HG03520 (cell line): ENCODE data around the gene PLAAT4.
"Not testable (repeated sequence)": the region's sequence is repeated elsewhere in the genome, so short reads cannot be mapped to it uniquely, and the experiment has no call there.

Experiments
- ATAC-seq: cut with Tn5 transposase; IDR thresholded peaks from one replicate; pipeline ENCODE4 v1.9.1; 2021; ENCODE audit warnings: mild to moderate bottlenecking, moderate library complexity; ENCODE audit not compliant: unreplicated experiment

Gene PLAAT4

GRCh38 chr11:63537293-63538101 is 889 bp downstream of the PLAAT4 start:
- no peak for ATAC-seq

DNA sequence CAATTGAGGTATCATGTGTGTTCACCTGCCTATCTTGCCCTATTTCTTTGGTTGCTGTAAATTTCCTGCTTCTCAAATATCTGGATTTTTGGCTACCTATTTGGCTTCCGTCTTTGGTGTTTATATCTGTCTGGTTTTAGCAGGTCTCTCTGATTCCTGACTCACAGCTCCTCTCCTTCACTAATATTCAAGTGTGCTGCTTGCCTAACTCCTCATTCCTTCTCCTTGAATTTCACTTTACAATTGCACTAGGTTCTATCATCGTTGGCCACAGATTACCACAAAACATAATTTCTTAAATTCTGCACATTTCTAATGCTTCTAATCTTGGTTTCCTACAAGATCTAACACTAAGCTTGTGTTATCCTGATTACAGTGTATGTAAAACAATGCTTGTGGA is 5.9 kb downstream of the PLAAT4 start:
- not testable (repeated sequence) for ATAC-seq

DNA sequence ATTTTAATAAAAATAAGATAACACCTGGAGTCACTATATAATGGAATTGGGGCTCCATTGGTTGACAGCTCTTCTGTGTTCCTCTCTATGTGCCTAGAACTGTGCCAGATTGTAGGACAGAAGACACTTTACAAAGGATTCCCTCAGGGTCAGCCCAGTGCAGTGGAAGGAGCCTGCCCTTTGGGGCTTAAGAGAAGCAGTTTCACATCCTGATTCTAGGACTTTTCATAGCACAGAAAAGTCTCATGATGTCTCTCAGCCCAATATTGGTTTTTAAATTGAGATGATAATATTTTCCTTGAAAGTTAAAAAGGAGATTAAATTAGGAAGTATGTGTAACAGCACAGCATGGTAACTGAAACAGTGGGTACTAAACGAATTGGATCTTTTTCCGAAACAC is 7.1 kb downstream of the PLAAT4 start:
- no peak for ATAC-seq

DNA sequence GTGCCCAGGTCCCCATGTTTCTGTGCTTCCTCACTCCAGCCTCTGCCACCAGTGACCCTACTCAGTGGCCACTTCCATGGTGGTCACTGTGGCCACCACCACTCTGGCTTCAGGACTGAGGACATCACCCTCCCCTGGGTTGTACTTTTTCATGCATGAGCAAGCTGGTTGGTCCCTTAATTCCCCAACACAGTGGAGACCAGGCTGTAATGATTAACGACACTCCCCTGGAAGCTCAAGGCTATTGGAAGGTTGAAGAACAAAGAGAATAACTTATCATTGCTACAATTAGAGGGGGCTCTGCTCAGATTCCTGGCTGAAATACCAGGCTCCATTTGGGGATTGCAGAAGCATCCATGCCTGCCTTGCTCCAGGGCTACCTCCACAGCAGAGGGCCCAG is 10.5 kb downstream of the PLAAT4 start:
- ATAC-seq = no peak

- no peak for ATAC-seq
Observed at GRCh38 chr11:63548178-63548577, 11.6 kb downstream of the PLAAT4 start.

DNA sequence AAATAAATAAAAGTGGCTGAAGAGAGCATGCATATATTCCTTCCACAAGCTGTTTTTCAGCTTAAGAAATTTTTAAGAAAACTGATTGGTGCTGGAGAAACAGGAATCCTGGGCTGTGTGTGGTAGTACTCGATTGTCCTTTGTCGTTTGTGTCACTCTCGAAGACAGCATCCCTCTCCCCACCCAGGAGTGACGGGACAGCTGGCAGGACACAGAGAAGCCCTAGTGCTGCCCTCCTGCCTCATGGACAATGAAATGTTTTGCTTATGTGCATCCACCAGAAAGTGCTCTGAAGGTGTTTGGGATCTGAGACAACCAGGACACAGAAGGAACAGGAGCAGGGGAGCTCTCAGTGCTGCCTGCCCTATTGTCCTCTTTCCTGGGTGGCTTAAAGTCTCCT is 12.8 kb downstream of the PLAAT4 start:
- ATAC-seq = no peak

DNA sequence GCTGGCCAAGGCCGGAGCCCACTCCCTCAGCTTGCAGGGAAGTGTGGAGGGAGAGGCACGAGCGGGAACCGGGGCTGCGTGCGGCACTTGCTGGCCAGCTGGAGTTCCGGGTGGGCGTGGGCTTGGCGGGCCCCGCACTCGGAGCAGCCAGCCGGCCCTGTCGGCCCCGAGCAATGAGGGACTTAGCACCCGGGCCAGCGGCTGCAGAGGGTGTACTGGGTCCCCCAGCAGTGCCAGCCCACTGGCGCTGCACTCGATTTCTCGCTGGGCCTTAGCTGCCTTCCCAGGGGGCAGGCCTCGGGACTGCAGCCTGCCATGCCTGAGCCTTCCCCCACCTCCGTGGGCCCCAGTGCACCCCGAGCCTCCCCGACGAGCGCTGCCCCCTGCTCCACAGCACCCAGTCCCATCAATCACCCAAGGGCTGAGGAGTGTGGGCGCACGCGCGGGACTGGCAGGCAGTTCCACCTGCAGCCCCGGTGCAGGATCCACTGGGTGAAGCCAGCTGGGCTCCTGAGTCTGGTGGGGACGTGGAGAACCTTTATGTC is 13.6 kb downstream of the PLAAT4 start:
- not testable (repeated sequence) for ATAC-seq

DNA sequence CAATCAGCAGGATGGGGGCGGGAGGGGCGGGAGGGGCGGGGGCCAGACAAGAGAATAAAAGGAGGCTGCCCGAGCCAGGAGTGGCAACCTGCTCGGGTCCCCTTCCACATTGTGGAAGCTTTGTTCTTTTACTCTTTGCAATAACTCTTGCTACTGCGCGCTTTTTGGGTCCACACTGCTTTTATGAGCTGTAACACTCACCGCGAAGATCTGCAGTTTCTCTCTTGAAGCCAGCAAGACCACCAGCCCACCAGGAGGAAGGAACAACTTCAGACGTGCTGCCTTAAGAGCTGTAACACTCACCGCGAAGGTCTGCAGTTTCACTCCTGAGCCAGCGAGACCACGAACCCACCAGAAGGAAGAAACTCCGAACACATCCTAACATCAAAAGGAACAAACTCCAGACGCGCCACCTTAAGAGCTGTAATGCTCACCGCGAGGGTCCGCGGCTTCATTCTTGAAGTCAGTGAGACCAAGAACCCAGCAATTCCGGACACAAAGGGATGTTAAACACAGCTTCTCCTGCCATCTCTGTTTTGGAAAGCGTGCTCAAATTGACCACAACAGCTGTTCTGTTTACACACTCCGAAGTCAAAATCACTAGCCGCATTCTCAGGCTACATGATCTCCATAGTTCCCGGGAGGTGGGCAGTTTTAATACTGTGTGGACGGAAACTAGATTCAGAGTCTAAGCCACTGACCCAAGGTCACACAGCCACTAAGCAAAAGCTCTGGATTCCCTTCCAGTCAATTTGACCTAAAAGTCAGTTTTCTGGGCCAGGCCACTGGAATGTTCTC is 14.7 kb downstream of the PLAAT4 start:
- no peak for ATAC-seq

DNA sequence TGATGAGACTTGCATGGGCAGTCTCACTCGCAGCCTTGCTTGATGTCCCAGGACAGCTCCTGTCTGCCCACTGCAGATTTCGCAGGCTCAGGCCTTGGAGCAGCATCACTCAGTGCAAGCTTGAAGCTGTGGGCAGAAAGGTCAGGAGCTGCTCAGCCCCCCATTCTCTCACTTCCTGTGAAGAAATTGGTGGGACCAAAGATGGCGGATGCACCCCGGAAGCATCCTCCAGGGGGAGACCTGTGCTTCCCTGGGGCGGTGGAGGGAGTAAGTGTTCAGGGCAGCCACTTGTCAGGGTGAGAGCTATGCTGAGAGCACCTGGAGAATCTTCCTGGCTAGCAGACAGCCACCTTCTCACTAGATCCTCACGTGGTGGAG is 15.3 kb downstream of the PLAAT4 start:
- no peak for ATAC-seq

DNA sequence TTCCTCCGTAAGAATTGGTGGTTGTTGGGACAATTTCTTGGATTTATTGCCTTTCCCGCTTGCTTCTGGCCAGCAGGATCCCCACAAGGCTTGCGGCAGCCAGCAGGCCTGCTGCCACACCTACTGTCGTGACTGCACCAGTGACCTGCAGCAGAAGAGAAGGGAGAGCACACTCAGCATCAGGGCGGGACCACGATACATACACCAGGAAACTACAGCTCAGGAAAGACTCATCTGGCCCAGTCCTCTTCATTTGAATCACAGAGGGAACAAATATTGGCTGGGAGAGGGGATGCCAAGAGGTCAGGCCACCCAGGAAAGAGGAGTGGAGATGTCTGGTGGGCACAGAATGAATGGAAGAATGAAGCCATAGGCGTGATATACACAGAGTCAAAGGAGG is 16.3 kb downstream of the PLAAT4 start:
- ATAC-seq = no peak

DNA sequence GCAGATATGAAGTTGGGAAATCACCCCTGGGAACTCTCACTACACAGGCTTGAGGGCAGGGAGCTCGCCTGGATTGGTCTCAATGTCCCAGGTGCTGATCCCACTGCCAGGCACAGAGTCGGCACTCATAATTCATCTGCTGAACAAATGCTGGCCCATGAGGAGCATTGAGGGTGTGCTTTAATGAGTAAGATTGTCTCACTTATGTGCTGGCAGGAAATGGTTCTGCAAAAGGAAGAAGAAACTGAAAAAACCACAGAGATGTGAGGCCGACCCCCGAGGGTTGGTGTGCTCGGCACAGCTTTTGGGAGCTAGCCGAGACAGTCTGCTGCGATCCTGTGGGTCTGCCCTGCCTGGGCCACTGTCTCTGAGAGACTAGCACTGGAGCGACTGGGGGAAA is 17.2 kb downstream of the PLAAT4 start:
- peak; percentile 67 for ATAC-seq

DNA sequence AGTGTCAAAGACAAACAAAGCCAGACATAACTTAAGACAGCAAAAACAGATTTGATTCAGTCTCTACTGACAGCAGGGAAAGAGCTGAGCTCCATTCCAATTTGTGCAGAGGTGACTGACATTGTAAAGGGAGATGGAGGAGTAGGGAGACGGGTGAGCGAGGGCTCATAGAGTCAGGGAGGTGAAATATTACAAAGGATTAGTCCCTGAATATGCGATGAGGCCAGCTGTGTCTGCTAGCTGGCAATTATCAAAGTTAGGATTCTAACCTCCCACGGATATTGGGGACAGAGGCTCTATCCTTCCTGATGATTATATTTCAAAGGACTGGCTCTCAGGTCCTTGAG is 18.2 kb downstream of the PLAAT4 start:
- ATAC-seq = no peak

- no peak for ATAC-seq
Observed at GRCh38 chr11:63556404-63557013, 19.9 kb downstream of the PLAAT4 start.

- ATAC-seq = no peak
Observed at GRCh38 chr11:63557570-63557969, 21.0 kb downstream of the PLAAT4 start.

- no peak for ATAC-seq
Observed at GRCh38 chr11:63558459-63559157, 22.0 kb downstream of the PLAAT4 start.

- no peak for ATAC-seq
Observed at GRCh38 chr11:63560506-63561180, 24.0 kb downstream of the PLAAT4 start.

GRCh38 chr11:63563201-63564055 is 26.8 kb downstream of the PLAAT4 start, which contains the start of gene PLAAT2:
Gene PLAAT2, minus strand, starts transcription at chr11:63563379. Its CDS starts 55 bp downstream, at chr11:63563324.
- no peak for ATAC-seq

GRCh38 chr11:63564056-63564774 is 27.6 kb downstream of the PLAAT4 start:
- ATAC-seq = peak; percentile 52
